Stimulated activated CD4-positive, alpha-beta T cell treated with anti-CD3 and anti-CD28 coated beads, Interleukin-12 subunit alpha, Interleukin-12 subunit beta, amount 100 ng/mL, for 48 hours (primary cell): ENCODE results near the gene TTLL10.

Experiments used
- DNase-seq, 3 donors: peaks; one replicate each; pipeline ENCODE4 v3.0.0-alpha.2; 2020; ENCODE audit warnings: low read depth in 2 of 3, low spot score in 1 of 3

TTLL10 gene

DNA sequence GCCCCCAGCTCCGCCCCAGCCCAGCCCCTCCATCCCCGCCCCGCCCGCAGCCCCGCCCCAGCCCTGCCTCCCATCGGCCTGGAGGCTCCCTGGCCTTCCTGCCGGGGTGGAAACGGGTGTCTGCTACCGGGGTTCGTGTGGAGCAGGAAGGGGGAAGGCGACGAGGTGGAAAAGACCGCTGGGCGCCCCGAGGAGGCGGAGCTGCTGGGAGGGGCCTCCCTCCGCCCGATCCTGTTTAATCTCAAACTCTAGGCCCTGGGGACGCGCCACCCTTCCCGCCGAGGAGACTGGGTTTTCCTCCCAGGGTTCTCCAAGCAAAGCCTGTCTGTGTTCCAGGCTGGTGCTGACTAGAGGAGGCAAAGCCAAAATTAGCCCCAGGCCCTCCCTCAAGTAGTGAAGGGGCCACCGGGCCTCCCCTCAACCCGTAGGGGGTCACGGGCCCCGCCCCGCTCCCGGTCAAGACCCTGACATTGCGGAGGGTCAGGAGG lies 16.2 kb upstream of the TTLL10 start:
- peak; percentile 49 to 71 (median 52) for DNase-seq

DNA sequence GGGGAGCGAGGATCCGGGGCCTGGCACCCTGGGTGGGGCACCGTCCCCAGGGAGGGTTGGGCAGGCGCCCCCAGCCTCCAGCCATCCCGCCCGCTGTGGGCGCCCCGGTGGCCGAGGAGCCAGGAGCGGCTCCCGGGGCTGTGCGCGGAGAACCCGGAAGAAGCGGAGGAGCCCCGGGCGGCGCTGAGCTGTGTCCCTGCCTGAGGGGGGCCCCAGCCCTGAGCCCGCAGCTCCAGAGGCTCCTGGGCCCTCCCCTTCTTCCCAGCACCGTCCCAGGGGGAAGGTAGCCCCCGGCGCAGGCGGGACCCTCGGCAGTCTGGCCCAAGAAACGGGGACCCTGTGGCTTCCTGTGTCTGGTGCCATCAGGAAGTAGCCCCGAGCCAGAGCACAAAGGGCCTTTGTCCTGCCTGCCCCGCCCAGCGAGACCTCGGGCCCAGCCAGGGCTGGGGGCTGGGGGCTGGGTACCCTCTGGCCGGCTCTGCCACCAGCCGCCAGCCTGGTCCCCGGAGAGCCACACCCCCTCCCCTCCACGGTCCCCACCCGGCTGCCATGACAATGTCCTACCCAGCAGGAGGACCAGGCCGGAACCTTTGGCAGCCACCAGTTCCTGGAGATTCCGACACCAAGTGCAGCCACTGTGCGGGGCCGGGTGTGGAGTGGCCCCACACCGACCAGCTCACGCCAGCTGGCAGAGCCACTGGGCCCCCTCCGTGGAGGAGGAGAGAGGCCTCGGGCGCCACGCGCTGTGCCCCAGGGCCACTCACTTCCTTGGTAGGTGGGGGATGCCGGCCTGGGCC lies 15.6 kb upstream of the TTLL10 start:
- DNase-seq, result no peak

DNA sequence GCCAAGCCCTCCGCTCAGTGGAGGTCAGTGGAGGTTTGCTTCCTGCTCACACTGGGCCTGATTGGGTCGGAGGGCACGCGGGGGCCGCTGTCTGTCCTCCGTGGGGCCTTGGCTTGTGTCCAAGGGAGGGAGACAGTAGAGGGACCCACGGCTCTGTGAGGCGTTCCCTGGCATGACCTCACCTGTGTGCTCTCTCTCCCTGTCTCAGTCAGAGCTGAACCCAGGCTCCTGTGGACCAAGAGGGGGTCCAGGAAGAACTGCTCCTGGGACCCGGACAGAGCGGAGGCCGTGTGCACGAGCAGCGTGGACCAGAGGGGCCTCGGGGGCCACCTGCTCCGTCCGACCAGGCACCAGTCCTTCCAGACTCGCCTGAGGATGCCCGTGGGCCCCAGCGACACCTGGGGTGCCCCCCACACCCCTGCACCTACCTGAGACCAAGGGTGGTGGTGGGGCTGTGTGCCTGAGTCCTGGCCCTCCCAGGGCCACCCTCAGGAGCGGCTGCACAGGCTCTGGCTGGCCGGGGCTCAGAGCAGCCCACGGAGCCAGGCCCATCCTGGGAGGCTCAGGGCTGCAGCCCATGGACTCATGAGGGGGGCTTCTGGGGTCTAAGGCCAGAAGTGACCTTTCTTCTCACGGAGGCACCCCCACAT lies 13.3 kb upstream of the TTLL10 start:
- DNase-seq, result no peak

DNA sequence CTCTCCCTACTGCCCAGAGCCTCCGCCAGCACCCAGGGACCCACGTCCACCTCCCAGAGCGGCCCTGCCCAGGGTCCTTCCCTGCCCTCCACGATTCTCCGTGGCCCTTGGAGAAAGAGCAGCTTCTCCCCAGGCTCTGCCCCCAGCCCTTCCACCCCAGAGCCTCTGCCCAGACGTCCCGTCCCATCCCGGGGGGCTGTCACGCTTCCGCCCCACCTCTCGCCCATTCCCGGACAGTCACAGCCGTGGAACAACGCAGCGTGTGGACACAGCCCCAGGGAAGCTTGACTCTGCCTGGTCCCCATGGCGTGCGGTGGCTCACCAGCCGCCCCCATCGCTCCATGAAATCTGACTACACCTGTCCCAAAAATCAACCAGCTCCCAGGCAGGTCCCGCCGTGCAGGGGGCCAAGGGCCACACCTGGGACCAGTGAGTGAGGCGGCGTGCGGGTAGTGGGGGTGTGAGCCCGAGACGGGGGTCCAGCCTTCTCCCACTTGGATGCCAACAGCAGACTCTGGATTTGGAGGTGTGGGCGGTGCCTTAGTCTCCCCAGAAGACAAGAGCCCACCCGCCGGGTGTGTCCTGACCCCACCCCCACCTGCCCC lies 12.5 kb upstream of the TTLL10 start:
- no peak for DNase-seq

DNA sequence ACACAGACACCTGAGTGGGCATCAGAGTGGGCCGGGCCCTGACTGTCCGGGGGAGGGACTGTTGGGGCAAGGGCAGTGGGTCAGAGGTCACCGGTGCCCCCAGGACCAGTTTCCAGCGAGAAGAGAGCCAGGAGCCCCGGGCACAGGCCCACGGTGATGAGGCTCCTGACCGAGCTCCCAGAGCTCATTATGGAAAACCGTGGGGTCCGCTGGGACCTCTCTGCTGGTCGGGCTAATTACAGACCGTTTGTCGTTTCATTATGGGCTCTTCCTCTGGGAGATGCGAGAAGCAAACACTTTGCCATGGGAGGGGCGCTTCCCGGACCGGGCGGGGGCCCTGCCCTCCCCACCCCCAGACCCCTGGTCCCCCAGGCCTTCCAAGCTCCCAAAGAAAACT lies 12.0 kb upstream of the TTLL10 start:
- no peak for DNase-seq

DNA sequence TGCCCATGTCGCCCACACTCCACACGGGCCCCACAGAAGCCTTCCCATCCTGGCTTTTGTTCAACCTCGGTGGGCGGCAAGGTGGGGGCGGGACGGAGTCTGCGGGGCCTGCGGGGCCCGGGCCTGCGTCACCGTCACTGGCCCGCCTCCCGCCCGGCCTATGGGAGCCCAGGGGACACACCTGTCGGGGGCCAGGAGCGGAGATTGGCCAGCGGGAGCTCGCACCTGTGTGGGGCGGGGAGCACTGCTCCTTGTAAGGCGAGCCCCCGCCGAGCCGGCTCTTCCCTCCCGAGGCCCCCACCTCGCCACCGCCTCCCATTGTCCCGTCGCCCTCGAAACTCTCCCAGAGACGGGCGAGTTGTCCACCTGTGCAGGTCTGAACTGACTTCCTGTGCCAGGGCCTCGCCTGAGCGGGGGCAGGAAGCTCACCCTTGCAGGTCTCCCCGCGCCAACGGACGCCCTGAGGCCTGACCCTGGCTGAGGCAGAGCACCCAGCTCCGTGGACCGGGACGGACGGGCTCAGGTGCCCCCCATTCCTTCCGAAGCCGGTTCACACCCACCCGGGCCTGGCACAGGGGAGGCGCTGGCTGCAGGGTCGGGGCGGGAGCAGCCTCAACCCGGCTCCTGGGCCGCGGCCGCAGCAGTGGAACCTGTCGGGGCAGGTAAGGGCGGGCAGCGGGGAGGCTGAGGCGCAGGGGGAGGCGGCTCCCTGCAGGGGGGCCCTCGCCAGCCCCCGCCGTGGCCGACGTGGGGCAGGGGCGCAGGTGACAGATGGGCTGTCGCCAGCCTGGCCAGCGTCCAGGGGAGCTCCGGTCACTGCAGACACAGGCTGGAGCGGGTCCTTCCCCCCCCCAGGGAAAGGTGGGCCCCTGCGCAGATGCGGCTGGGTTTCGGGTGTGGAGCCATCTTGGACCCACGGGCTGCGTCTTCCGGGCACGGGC lies 10.8 kb upstream of the TTLL10 start:
- no peak for DNase-seq

DNA sequence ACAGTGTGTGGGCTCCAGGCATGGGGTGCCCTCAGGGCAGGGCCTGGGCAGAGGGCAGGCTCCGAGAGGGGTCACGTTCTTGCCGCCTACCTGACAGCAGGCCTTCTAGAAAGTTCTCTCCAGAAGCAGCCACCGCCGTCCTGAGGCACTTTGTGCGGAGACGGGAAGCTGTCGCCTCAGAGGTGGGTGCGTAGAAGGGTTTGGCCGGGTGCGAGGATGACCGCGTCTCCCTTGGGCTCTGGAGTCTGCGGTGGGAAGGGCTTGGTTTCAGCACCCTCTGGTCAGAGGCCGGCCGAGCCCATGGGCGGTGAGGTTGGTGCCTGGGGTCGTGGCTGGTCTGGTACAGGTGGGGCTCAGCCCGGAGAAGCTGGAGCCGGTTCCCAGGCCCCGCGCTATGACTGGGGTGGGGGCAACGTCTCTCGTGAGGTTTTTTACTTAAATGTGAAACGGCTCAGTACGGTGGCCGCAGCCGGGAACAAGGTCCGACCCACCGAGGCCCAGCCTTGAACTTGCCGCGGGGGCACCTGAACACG lies 10.1 kb upstream of the TTLL10 start:
- no peak for DNase-seq

DNA sequence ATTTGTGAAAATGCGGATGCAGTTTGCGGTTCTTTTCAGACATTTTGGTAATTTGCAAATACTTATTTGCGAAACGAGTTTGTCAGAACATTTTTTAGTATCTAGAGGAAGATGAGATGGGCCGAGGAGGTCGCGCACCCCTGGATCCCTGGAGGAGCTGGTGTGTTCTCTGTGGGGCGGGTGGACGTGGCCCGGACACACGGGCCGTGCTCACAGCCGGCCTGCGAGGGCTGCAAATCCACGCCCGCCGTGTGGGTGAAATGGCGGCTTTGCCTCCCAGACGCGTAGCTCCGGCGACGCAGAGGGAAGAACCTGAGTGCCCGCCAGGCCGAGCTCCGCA lies 9.3 kb upstream of the TTLL10 start:
- DNase-seq, result no peak

DNA sequence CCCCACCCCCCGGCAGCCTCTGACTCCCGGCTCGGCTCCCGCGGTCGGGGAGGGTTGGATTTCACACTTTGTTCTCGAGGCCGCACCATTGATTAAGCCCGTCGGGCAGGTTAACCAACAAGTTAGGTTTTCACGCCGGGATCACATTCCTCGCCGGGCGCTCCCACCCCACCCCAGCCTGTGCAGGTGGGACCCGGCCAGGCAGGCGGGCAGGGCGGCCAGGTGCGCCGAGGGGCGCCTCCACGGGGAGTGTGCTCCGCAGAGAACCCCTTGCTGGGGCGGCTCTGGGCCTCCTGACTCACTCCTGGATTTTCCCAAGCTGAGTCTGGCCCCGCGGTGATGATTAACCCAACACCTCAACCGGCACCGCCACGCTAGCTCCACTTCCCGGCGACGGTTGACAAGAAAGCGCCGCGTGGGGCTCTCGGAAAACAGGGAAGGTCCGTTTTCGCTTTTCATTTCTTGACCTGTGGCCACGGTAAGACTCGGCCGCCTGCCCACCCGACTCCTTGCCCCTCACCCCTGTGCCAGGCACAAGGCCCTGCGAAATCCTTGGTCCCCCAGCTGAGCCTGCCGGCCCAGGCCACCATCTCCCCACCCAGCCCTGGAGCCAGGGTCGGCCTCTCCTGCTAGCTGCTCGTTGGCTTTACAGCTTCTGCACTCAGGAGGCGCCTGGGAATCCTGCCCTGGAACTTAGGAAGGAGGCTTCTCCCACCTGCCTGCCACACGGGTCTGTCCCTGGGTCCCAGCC lies 8.8 kb upstream of the TTLL10 start:
- DNase-seq, result no peak

DNA sequence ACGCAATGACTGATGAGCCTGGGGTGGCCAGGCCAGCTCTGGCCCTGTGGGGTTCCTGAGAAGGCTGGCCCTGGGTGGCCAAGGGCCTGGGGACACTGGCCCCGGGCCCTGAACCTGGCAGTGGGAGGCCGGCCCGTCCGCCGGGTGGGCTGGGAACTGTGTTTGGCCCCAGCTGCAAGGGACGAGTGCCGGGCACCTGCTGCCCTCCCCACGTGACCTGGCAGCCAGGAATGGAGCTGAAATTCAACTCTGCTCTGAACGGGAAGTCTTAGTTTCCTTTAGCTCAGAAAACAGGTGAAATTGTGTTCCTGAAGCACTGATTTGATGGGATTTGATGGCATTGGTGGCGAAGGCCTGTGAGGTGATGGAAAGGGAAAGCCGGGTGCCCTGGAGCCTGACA lies 8.2 kb upstream of the TTLL10 start:
- DNase-seq, result no peak

DNA sequence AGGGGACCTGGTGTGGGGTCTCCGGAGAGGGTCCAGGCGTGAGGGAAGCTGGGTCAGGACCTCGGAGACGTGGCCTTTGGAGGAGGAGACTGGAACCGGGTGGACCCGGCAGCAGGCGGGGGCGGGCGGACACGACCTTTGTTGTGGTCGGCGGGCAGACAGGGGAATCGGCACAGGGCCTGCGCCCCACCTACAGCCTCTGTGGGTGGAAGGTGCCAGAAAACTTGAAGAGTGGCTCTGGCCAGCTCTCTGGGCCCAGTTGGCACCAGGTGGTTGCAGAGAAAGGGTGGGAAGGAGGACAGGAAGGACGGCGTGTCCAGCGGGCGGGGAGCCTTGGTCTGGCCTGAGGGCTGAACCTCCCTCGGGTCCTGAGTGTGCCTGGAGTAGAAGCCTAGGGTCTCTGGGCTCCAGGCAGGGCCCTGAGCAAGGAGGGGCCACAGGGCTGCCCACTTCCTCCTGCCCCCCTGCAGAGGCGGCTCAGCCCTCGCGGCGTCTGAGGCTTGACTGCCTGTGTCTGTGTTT lies 7.7 kb upstream of the TTLL10 start:
- no peak for DNase-seq

DNA sequence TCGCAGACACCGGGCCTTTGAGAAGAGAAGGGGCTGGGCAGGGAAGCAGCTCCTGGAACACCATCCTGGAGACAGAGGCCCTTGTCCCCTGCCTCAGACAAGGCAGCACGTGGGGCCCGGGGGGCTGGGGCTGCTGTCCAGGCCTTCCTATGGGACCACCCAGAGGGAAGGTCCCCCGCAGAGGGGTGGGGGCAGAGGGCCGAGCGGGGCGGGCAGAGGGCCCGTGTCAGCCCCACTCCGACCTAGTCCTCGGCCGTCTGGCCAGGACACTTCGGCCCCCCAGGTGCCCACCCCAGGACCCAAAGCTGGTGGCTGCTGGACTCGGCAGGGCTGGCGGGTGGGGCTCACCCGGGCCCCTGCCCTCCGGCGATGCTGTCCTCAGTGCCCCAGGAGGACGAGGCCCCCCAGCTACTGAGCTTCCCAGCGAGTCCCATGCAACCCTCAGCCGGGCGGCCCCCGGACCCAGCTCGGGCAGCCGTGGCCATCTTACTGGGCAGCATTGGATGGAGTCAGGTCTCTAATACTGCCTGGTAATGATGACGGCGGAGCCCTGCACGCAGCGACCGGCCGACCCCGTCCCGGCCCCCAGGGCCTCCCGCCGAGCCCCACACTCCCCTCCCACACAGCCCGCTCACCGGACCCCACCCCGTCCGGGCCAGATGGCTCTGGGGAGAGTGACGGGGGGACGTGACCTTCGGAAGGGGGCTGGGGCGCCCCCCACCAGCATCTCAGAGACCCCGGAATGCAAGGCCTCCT lies 6.9 kb upstream of the TTLL10 start:
- no peak for DNase-seq

DNA sequence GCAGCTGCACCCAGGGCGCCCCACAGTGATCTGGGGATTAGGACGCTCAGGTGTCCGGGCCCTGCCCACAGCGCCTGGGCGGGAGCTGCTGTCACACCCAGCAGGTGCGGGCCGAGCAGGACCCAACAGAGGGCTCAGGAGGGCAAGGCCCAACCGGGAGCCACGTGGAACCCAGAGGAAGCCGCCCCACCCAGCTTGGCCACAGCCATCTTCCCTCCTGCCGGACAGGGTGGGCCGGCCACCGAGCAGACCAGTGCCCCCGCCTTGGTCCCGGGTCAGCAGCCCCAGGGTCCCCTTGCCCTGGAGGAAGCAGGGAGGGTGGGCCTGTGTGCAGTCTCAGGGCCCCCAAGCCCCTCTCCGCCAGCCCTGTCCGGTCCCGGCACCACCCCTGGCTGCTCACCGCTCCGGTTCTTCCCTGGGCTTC lies 6.3 kb upstream of the TTLL10 start:
- DNase-seq, result no peak

DNA sequence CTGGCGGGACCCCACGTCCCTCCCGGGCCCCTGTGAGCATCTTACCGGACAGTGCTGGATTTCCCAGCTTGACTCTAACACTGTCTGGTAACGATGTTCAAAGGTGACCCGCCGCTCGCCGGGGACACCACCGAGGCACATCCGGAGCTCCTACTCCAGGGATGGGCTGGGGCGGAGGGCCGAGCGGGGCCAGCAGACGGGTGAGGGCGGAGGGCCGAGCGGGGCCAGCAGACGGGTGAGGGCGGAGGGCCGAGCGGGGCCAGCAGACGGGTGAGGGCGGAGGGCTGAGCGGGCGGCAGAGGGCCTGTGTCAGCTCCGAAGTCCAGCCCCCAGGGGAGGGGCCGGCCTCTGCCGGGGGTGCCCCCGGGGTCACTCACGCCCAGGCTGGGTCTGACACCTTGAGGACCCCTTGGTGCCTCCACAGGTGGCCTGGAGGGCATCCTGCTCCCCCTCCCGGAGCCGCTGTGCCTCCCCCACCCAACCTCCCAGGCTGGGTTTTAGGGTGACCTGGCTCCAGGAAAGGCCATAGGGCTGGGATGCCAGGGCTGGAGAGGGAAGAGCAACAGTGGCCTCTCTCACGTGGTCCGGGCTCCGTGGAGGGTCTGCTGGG lies 5.7 kb upstream of the TTLL10 start:
- DNase-seq, result no peak

DNA sequence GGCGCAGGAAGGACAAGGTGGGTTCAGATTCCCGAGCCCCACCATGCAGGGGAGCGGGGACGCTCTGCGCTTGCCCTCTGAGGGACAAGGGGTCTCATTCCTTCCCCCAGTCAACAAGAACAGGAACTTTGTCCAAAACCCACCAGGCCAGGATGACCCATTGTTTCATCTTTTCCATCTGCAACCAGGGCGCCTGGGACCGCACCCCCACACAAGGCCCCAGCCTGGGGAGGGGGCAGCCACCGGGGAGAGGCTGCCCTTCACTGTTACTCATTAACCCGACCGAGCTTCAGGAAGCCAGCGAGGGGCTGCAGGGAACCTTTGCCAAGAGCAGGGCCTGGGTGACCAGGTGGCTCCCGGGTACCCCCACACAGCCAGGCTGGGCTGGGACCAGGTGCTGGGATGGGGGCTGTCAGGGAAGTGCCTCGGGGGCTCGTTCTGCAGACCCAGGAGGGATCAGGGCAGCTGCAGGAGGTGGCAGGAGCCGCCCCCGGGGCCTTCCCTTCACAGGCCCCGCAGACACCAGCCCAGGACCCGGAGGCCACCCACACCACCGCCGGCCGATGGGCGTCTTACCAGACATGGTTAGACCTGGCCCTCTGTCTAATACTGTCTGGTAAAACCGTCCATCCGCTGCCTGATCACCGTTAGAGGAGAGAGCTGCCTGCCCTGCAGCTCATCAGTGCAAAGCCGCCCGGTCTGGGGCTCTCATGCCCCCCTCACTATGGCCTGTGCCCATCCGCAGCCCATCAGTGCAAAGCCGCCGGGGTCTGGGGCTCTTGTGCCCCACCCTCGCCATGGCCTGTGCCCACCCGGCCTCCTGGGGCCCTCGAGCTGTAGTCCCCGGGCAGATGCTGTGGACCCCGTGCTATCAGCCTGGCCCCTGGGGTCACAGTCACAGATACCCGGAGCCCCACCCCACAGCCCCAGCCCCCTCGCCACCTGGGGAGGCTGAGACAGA lies 4.9 kb upstream of the TTLL10 start:
- DNase-seq, result no peak

DNA sequence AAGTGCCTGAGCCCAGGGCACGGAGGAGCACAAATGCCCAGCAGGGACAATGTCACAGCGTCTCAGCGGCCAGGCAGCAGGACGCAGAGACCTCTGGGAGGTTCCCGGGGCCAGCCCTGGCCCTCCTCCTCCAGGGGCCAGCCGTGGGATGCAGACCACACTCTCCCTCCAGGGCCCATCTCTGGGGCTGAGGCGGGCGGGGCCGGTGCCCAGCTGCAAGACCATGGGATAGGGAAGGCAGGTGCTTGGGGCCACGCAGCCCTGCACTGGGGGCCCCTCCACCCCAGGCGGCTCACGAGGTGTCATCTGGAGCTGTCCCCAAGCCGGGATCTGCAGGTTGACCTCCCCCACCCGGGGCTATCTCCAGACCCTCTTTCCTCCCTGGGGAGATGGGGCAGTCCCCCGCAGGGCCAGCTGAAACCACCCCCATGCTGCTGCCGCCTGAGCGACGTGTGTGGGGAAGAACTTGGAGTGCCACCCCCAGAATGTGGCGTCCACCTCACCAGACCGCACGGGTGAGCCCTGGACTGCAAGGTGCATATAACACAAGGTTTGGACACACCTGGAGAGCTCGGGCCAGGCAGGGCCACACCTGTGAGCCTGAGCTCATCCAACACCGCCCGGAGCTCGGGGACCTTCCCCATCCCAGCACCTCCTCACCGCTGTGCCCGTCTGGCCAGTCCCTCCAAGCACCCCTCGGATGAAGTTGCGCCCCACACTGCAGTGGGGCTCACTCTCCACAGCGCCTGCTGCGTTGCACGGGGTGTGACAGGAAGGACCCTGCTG lies 4.1 kb upstream of the TTLL10 start:
- no peak for DNase-seq
